Measurements from ENCODE around the gene PTCH1. TPM values are rescaled to one million over a fixed set of nuclear protein-coding genes. Genes with fewer than 3 reads are reported as not detected.

Gene PTCH1
- total RNA-seq, 1 experiment from 2014 or later: 39.2 TPM

GRCh38 chr9:95455714-95456113 is 61.1 kb downstream of the PTCH1 start:
- no peaks in the 10 kb centered on the region for H3K27me3 ChIP-seq
- no peak overlapping the region for H3K27ac ChIP-seq
- peaks cover 85% of the 10 kb centered on the region for H3K36me3 ChIP-seq
- H3K4me3 ChIP-seq: no peak overlapping the region
- no peaks in the 10 kb centered on the region for H3K9me3 ChIP-seq (replicated peaks)
- H3K4me1 ChIP-seq: peaks cover 22% of the 10 kb centered on the region; the same call in 1 of the 2 replicates
- DNase-seq: peak; percentile 57 to 62

DNA sequence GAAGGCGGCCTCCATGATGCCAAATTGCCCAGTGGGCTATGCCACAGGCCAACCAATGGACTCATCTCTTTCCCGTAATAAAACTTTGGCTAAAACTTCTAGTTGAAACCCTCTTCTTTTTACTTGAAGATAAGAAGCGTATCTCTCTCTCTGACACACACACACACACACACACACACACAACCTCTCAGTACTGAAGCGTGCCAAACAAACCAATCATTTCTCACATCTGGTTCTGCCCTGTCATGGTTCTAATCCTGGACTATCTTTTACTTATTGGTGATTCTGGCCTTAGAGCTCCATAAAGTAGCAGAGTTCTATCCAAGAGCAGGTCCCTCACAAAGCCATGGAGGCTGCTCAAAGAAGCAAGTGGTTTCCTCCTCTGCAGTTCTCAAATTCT is 64.6 kb downstream of the PTCH1 start:
- Histone ChIP-seq H3K4me1 (peaks cover 11% of the 10 kb centered on the region; the same call in 1 of the 2 replicates), H3K36me3 (peaks cover 94% of the 10 kb centered on the region), H3K9me3 (replicated peaks) (no peaks in the 10 kb centered on the region), H3K4me3 (no peak overlapping the region), H3K27ac (no peak overlapping the region), H3K27me3 (no peaks in the 10 kb centered on the region)
- no peak for DNase-seq

DNA sequence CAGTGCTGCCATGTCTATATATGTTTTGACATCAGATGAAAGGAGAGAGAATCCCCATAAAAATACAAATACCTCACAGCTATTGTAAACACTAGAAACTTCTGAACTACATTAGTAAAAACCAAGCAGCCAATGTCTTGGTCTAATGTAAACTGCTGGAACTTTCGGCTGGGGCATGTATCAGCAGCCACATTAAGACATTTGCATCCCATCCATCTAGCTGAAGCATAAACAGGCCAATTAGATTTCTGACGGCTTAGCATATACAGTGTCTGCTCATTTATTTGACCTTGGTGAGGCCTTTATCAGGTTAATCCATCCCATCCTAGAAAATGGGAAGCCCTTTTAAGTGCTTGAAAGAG is 65.7 kb downstream of the PTCH1 start:
- peaks cover 8% of the 10 kb centered on the region; the same call in 1 of the 2 replicates for H3K4me1 ChIP-seq
- H3K27ac ChIP-seq: no peak overlapping the region
- H3K36me3 ChIP-seq: peaks cover 96% of the 10 kb centered on the region
- no peaks in the 10 kb centered on the region for H3K9me3 ChIP-seq (replicated peaks)
- H3K27me3 ChIP-seq: no peaks in the 10 kb centered on the region
- DNase-seq: no peak
- H3K4me3 ChIP-seq: no peak overlapping the region

DNA sequence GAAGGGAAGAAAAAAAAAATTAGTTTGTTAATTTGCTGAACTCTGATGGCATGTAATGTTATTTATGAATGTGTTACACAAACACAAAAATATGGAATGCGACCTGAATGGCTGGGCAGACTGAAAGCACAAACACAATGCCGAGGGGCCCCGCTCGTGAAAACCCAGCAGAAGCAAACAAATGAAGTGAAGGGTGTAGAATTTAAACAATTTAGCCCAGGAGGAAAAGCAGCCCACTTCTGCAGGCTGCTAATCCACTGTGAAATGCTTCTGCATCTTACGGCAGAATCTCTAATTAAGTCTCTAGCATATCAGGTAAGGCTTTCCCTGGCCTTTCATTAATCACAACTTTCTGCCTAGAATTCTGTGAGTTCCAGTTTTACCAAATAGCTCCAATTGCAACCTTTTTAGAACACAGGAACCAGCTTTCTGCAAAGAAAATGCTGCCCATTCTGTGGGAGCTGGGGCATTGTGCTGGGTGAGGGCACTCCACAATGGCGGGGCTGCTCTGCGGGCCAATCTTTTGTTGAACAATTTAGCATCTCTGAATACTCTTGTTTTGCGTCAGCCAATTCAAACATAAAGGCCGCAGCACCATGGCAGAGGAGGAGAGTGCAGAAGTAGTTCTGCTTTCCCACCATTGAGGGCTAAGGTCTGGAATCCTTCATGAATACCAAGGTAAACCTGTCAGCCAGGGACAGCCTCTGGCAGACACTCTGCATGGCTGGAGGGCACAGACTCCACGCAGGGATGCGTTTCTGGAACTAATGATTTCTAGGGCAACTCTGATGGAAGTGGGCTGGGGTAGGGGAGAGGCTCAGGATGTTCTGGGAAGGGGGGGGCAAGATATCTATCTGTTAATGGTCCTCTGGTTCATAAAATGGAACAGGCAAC is 66.4 kb downstream of the PTCH1 start:
- H3K4me3 ChIP-seq: no peak overlapping the region
- DNase-seq: no peak
- peaks cover 98% of the 10 kb centered on the region for H3K36me3 ChIP-seq
- H3K9me3 ChIP-seq (replicated peaks): no peaks in the 10 kb centered on the region
- H3K4me1 ChIP-seq: peaks cover 8% of the 10 kb centered on the region; the same call in 1 of the 2 replicates
- H3K27me3 ChIP-seq: no peaks in the 10 kb centered on the region
- H3K27ac ChIP-seq: no peak overlapping the region

- Histone ChIP-seq H3K9me3 (replicated peaks) (no peaks in the 10 kb centered on the region), H3K4me3 (no peak overlapping the region), H3K4me1 (peaks cover 8% of the 10 kb centered on the region; the same call in 1 of the 2 replicates), H3K27ac (no peak overlapping the region), H3K36me3 (peaks cover 92% of the 10 kb centered on the region), H3K27me3 (no peaks in the 10 kb centered on the region)
- no peak for DNase-seq
These were observed 67.8 kb downstream of the PTCH1 start for GRCh38 chr9:95449016-95449415.

GRCh38 chr9:95447660-95448420 is 68.9 kb downstream of the PTCH1 start:
- H3K36me3 ChIP-seq: peaks cover 87% of the 10 kb centered on the region
- peaks cover 8% of the 10 kb centered on the region; the same call in 1 of the 2 replicates for H3K4me1 ChIP-seq
- H3K4me3 ChIP-seq: no peak overlapping the region
- no peaks in the 10 kb centered on the region for H3K9me3 ChIP-seq (replicated peaks)
- H3K27ac ChIP-seq: peak overlapping the region; percentile 31; the same call in 1 of the 2 replicates
- peak; percentile 37 to 46 for DNase-seq
- H3K27me3 ChIP-seq: no peaks in the 10 kb centered on the region

GRCh38 chr9:95446984-95447383 is 69.8 kb downstream of the PTCH1 start:
- Histone ChIP-seq H3K4me3 (no peak overlapping the region), H3K27ac (no peak overlapping the region), H3K36me3 (peaks cover 84% of the 10 kb centered on the region), H3K27me3 (no peaks in the 10 kb centered on the region), H3K9me3 (replicated peaks) (no peaks in the 10 kb centered on the region), H3K4me1 (peaks cover 8% of the 10 kb centered on the region; the same call in 1 of the 2 replicates)
- DNase-seq: no peak

DNA sequence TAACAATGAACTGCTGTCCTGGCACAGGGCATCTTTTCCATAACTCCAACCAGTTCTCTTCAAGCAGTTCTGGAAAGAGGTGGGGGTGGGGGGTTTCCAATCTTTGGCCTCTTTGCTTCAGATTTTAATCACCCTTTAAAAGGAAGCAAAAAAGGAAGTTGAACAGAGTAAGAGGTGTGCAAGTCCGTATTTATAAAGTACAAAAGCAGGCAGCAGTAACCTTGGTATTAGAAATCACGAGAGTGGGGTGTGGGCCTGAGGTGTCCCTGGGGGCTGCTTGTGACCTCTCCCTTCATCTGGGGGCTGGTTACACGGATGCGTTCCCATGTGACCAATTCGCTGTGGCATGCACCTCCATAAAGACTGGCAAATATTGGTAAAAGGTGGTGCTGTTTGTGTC is 70.5 kb downstream of the PTCH1 start:
- no peak for DNase-seq
- Histone ChIP-seq H3K27me3 (no peaks in the 10 kb centered on the region), H3K4me3 (no peak overlapping the region), H3K4me1 (peaks cover 8% of the 10 kb centered on the region; the same call in 1 of the 2 replicates), H3K36me3 (peaks cover 77% of the 10 kb centered on the region), H3K27ac (no peak overlapping the region), H3K9me3 (replicated peaks) (no peaks in the 10 kb centered on the region)

- DNase-seq: no peak
- Histone ChIP-seq H3K36me3 (peaks cover 56% of the 10 kb centered on the region), H3K27me3 (no peaks in the 10 kb centered on the region), H3K27ac (no peak overlapping the region), H3K4me3 (no peak overlapping the region), H3K4me1 (0 out of 2 replicates have a peak, but pooled peaks cover 5% of the 10 kb centered on the region), H3K9me3 (replicated peaks) (no peaks in the 10 kb centered on the region)
These were observed 72.6 kb downstream of the PTCH1 start for GRCh38 chr9:95444160-95444559.

GRCh38 chr9:95443301-95443700 is 73.5 kb downstream of the PTCH1 start:
- Histone ChIP-seq H3K9me3 (replicated peaks) (no peaks in the 10 kb centered on the region), H3K4me3 (no peak overlapping the region), H3K36me3 (peaks cover 47% of the 10 kb centered on the region), H3K4me1 (0 out of 2 replicates have a peak, but pooled peaks cover 4% of the 10 kb centered on the region), H3K27me3 (no peaks in the 10 kb centered on the region), H3K27ac (no peak overlapping the region)
- no peak for DNase-seq

DNA sequence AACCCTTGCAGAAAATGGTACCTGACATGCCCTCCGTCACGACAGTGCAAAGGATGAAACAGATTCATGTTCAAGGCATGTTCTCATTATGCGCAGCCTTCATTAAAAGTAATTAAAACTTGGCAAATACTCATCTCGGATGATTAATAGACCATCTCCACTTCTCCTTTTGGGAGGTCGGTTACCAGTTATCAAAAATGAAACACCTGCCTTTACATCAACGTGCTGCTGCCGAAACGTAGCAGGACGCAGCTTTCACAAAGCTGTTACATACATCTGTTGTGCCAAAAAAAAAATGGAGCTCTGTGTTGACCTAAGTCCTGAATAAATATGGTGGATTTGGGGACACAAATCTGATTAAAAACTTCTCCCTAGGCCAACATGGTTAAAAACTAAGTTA is 75.7 kb downstream of the PTCH1 start:
- Histone ChIP-seq H3K4me3 (no peak overlapping the region), H3K9me3 (replicated peaks) (no peaks in the 10 kb centered on the region), H3K4me1 (no peaks in the 10 kb centered on the region), H3K36me3 (peaks cover 27% of the 10 kb centered on the region), H3K27me3 (no peaks in the 10 kb centered on the region), H3K27ac (no peak overlapping the region)
- no peak for DNase-seq

DNA sequence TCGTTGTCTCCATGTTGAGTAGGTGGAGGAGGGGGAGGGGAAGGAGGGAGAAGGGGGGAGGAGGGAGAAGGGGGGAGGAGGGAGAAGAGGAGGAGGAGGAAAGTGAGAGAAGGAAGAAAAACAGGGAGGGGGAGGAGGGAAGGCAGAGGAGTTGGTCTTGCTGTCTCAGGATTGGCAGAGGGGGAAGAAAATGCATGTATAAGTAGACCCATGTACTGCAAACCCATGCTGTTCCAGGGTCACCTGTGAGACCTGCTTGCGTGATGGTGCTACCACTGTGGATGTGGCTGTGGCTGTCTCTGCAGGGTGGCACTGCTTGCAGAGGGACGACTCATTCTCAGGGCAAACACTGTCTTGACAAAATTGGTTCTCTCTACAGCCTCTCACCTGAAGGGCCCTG is 76.3 kb downstream of the PTCH1 start:
- H3K27ac ChIP-seq: no peak overlapping the region
- no peak overlapping the region for H3K4me3 ChIP-seq
- DNase-seq: no peak
- H3K9me3 ChIP-seq (replicated peaks): no peaks in the 10 kb centered on the region
- H3K27me3 ChIP-seq: no peaks in the 10 kb centered on the region
- no peaks in the 10 kb centered on the region for H3K4me1 ChIP-seq
- H3K36me3 ChIP-seq: peaks cover 20% of the 10 kb centered on the region

DNA sequence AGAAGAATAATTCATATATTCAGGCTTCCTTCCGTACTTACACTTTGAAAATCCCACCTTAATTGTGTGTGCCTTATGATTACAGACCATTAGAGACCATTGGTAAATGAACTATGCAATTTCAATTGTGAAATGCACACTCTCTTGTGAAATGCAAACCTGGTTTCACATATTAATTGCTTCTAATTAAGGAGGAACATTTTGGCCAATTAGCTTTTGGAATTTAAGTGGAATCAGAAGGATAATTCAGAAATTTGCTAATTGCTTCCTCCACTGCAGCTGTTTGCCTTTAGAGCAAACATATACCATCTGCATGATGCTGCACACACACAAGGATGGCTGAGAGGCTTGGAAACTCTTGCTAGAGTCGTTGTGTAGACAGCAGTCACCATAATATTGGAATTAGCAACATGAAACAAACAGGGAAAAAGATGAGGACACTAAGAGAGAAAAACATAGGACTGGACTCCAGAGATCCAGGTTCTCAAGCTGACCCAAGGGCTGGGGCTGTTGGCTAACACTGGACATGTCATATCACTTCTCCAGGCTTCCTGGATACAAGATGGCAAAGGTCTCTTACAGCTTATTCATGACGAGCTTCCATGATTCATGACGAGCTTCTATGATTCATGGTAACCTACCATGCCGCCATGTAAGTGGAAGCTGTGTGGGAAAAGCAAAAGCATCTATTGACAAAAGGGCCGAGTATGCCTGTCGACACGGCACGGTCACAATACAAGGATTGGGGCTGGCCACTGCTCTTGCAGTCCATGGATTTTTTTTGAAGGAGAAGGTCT is 78.0 kb downstream of the PTCH1 start:
- Histone ChIP-seq H3K4me1 (no peaks in the 10 kb centered on the region), H3K9me3 (replicated peaks) (peaks cover 4% of the 10 kb centered on the region; the same call in 1 of the 2 replicates), H3K27me3 (no peaks in the 10 kb centered on the region), H3K4me3 (no peak overlapping the region), H3K27ac (no peak overlapping the region), H3K36me3 (peaks cover 12% of the 10 kb centered on the region)
- DNase-seq: no peak

DNA sequence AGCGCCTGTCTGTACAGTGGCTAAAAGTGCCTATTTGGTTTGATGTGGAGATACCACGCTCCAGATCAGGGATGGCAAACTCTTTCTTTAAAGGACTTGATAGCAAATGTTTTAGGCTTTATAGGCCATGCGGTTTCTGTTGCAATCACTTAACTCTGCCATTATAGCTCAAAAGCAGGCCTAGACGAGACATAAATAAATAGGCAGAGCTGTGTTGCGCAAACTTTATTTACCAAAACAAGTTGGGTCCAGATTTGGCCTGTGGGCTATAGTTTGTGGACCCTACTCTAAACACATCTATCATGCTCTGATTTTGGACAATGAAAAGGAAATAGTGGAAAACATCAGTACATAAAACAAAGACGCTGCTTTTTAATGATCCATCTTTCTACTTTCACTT is 79.2 kb downstream of the PTCH1 start:
- Histone ChIP-seq H3K4me1 (0 out of 2 replicates have a peak, but pooled peaks cover 3% of the 10 kb centered on the region), H3K27me3 (no peaks in the 10 kb centered on the region), H3K27ac (no peak overlapping the region), H3K4me3 (no peak overlapping the region), H3K36me3 (peaks cover 2% of the 10 kb centered on the region; the same call in 1 of the 2 replicates), H3K9me3 (replicated peaks) (peaks cover 4% of the 10 kb centered on the region; the same call in 1 of the 2 replicates)
- DNase-seq: no peak

Data from SJCRH30 (cell line).